Muscle layer of colon (tissue), 2 donors: ENCODE data around the gene ST7L.

Experiments
- H3K27ac ChIP-seq: one replicate; pipeline ENCODE4 v1.7.0; 2013; ENCODE audit warnings: low read depth, mild to moderate bottlenecking, low read length, moderate library complexity
- H3K27me3 ChIP-seq, 2 donors: one replicate each; pipeline ENCODE4 v1.7.0; 2013; ENCODE audit warnings: low read length in 2 of 2, mild to moderate bottlenecking in 2 of 2; ENCODE audit not compliant: insufficient read depth in 2 of 2, control insufficient read depth in 1 of 2
- H3K36me3 ChIP-seq: one replicate; pipeline ENCODE4 v1.7.0; 2013; ENCODE audit warnings: mild to moderate bottlenecking, low read length; ENCODE audit not compliant: insufficient read depth
- H3K4me1 ChIP-seq: one replicate; pipeline ENCODE4 v1.7.0; 2013; ENCODE audit warnings: mild to moderate bottlenecking, low read length; ENCODE audit not compliant: insufficient read depth
- H3K4me3 ChIP-seq, 2 donors: one replicate each; pipeline ENCODE4 v1.7.0; 2013; ENCODE audit warnings: low read length in 2 of 2, low read depth in 1 of 2, mild to moderate bottlenecking in 1 of 2, moderate library complexity in 1 of 2
- H3K9ac ChIP-seq: one replicate; pipeline ENCODE4 v1.7.0; 2013; ENCODE audit warnings: low read length
- H3K9me3 ChIP-seq: one replicate; pipeline ENCODE4 v1.7.0; 2013; ENCODE audit warnings: mild to moderate bottlenecking, low read length
- donor health status: abdominal sarcoma.
- donor health status: Adenocarcinoma of cecum.

Gene ST7L

DNA sequence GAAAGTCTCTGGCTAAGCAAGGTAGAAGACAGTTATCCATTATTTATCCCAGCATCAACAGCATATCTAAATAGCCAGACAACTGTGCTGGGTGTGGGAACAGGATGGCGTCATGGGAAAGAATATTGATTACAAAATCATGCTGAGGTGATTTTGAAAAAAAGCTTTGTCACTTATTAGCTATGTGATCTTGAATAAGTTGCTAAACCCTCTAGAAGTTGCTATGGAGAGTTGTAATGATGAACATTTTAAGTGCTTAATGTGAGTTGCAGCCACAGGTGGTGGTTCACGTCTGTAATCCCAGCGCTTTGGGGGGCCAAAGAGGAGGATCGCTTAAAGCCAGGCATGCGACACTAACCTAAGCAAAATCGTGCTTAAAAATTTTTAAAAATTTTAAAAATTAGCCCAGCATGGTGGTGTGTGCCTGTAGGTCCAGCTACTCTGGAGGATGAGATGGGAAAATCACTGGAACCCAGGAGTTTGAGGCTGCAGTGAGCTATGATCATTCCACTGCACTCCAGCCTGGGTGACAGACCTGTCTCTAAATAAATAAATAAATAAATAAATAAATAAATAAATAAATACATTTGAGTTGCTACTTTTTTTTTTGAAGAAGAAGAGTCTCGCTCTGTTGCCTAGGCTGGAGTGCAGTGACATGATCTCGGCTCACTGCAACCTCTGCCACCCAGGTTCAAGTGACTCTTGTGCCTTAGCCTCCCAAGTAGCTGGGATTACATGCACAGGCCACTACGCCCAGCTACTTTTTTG, 76.6 kb downstream of the ST7L start:
- Histone ChIP-seq H3K27me3 (no peaks in the 10 kb centered on the region), H3K36me3 (peaks cover 24% of the 10 kb centered on the region), H3K27ac (no peak overlapping the region), H3K4me3 (no peak overlapping the region), H3K9ac (no peak overlapping the region), H3K4me1 (no peaks in the 10 kb centered on the region), H3K9me3 (no peaks in the 10 kb centered on the region)

DNA sequence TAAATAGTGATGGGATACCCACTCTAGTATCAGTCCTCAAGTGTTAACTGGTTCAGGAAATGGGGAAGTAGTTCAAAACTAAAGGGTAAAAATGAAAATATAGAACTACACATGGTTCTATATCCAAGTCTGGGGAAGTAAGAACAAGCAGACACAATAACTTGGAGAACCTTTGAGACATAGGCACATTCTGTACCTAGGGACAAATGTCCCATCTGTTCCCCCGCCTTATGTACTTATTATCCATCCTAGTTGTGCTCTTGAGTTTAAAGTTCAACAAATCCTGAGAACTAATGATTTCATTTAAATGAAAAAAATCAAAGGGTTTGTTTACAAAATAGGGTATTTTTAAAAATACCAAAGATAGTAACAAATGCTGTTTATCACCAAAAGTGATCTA, 77.6 kb downstream of the ST7L start:
- Histone ChIP-seq H3K36me3 (peaks cover 24% of the 10 kb centered on the region), H3K9me3 (no peaks in the 10 kb centered on the region), H3K27ac (no peak overlapping the region), H3K4me3 (no peak overlapping the region), H3K9ac (no peak overlapping the region), H3K27me3 (no peaks in the 10 kb centered on the region), H3K4me1 (no peaks in the 10 kb centered on the region)

DNA sequence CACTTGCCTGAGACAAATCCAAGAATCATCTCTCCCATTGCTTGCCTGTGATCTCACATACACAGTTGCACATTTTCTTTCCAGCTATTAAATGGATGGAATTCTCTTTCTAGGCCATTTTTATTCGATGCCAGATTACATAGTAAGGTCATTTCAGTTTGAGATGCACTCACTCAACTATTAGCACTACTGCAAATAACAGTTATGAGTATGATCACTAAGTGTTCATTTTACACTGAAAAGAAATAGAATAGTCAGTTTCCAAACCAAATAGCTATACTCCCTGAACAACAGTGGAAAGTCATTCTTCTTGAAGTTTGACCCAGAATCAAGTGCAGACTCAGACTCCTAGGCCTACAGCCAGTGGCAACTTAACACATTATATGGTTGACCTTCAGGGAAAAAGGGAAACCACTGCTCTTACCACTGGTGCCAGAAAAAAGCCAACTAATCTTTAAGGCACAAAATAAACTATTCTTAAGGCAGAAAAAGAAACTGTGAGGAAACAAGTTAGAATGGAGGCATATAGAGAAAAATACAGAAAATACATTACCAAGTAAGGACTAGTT, 78.6 kb downstream of the ST7L start:
- no peak overlapping the region for H3K9ac ChIP-seq
- no peaks in the 10 kb centered on the region for H3K9me3 ChIP-seq
- H3K27me3 ChIP-seq = no peaks in the 10 kb centered on the region
- H3K27ac ChIP-seq = no peak overlapping the region
- H3K4me1 ChIP-seq = no peaks in the 10 kb centered on the region
- H3K4me3 ChIP-seq = no peak overlapping the region
- H3K36me3 ChIP-seq = peaks cover 24% of the 10 kb centered on the region

- Histone ChIP-seq H3K4me3 (no peak overlapping the region), H3K36me3 (peaks cover 31% of the 10 kb centered on the region), H3K9ac (no peak overlapping the region), H3K9me3 (no peaks in the 10 kb centered on the region), H3K27me3 (no peaks in the 10 kb centered on the region), H3K4me1 (no peaks in the 10 kb centered on the region), H3K27ac (no peak overlapping the region)
These were observed 80.1 kb downstream of the ST7L start for GRCh38 chr1:112538883-112539282.

GRCh38 chr1:112537456-112537855, 81.5 kb downstream of the ST7L start:
- no peak overlapping the region for H3K27ac ChIP-seq
- peaks cover 31% of the 10 kb centered on the region for H3K36me3 ChIP-seq
- H3K9ac ChIP-seq = no peak overlapping the region
- H3K4me1 ChIP-seq = no peaks in the 10 kb centered on the region
- no peaks in the 10 kb centered on the region for H3K27me3 ChIP-seq
- no peak overlapping the region for H3K4me3 ChIP-seq
- H3K9me3 ChIP-seq = no peaks in the 10 kb centered on the region

GRCh38 chr1:112536561-112536960, 82.4 kb downstream of the ST7L start:
- Histone ChIP-seq H3K27ac (no peak overlapping the region), H3K27me3 (no peaks in the 10 kb centered on the region), H3K4me3 (no peak overlapping the region), H3K9me3 (no peaks in the 10 kb centered on the region), H3K4me1 (no peaks in the 10 kb centered on the region), H3K9ac (no peak overlapping the region), H3K36me3 (peaks cover 28% of the 10 kb centered on the region)

GRCh38 chr1:112533029-112533428, 85.9 kb downstream of the ST7L start:
- no peaks in the 10 kb centered on the region for H3K27me3 ChIP-seq
- no peak overlapping the region for H3K4me3 ChIP-seq
- H3K4me1 ChIP-seq = no peaks in the 10 kb centered on the region
- H3K9me3 ChIP-seq = no peaks in the 10 kb centered on the region
- H3K36me3 ChIP-seq = peaks cover 7% of the 10 kb centered on the region
- no peak overlapping the region for H3K27ac ChIP-seq
- no peak overlapping the region for H3K9ac ChIP-seq

- H3K4me1 ChIP-seq = no peaks in the 10 kb centered on the region
- no peak overlapping the region for H3K27ac ChIP-seq
- H3K9ac ChIP-seq = no peak overlapping the region
- H3K9me3 ChIP-seq = no peaks in the 10 kb centered on the region
- no peak overlapping the region for H3K4me3 ChIP-seq
- peaks cover 14% of the 10 kb centered on the region for H3K36me3 ChIP-seq
- no peaks in the 10 kb centered on the region for H3K27me3 ChIP-seq
These were observed 86.9 kb downstream of the ST7L start for GRCh38 chr1:112532064-112532463.

GRCh38 chr1:112530832-112531231, 88.1 kb downstream of the ST7L start:
- Histone ChIP-seq H3K4me3 (no peak overlapping the region), H3K27me3 (no peaks in the 10 kb centered on the region), H3K9me3 (no peaks in the 10 kb centered on the region), H3K4me1 (no peaks in the 10 kb centered on the region), H3K9ac (no peak overlapping the region), H3K36me3 (peaks cover 14% of the 10 kb centered on the region), H3K27ac (no peak overlapping the region)

DNA sequence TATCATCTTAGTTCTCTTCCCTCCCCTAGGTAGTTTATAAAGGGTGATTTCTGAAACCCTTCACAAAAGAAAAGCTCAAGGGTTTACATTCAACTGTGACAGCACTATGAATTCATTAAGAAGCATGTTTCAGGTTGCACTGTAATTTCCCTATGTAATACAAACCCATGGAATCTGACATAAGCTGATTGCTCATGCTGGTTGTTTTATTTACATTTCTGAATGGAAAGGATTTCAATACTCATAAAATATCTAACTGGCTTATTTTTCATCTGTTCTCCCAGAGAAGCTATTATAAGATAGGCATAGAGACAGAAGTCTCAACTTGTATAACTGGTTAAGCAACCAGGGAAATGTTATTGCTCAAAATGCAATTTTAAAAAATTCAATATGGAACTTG, 89.6 kb downstream of the ST7L start:
- H3K27me3 ChIP-seq = no peaks in the 10 kb centered on the region
- H3K9ac ChIP-seq = no peak overlapping the region
- H3K9me3 ChIP-seq = no peaks in the 10 kb centered on the region
- no peaks in the 10 kb centered on the region for H3K4me1 ChIP-seq
- no peak overlapping the region for H3K27ac ChIP-seq
- H3K36me3 ChIP-seq = peaks cover 8% of the 10 kb centered on the region
- H3K4me3 ChIP-seq = no peak overlapping the region

- no peaks in the 10 kb centered on the region for H3K9me3 ChIP-seq
- no peaks in the 10 kb centered on the region for H3K4me1 ChIP-seq
- H3K36me3 ChIP-seq = peaks cover 7% of the 10 kb centered on the region
- no peaks in the 10 kb centered on the region for H3K27me3 ChIP-seq
- no peak overlapping the region for H3K9ac ChIP-seq
- H3K27ac ChIP-seq = no peak overlapping the region
- H3K4me3 ChIP-seq = no peak overlapping the region
These were observed 90.9 kb downstream of the ST7L start for GRCh38 chr1:112528076-112528475.
